Omental fat pad (tissue), 4 donors: ENCODE data around the gene DNER. TPM values are rescaled to one million over a fixed set of nuclear protein-coding genes. Genes with fewer than 3 reads are reported as not detected.

Experiments used
- ATAC-seq: fragments of 150-250 bp; one replicate; pipeline ENCODE4 v1.9.1; 2016; ENCODE audit warnings: mild to moderate bottlenecking, moderate library complexity; ENCODE audit not compliant: low FRiP score
- DNase-seq: peaks from one replicate; pipeline ENCODE4 v3.0.0-alpha.2; 2019; ENCODE audit warnings: low spot score
- total RNA-seq, 4 donors: library from RNA; depleted of rRNA; stranded (reverse); fragments of >200 nt; gene quantifications; one replicate each; pipeline ENCODE4 v1.1.0, GENCODE V29; 2016
- TF ChIP-seq, protein P1 (sequence below), 3 donors: fragments of 450-650 bp; IDR thresholded peaks; one replicate each; pipeline ENCODE4 v1.5.1; 2016 to 2017; ENCODE audit warnings: antibody characterized with exemption in 3 of 3, mild to moderate bottlenecking in 3 of 3, moderate library complexity in 2 of 3

Gene DNER
- total RNA-seq, 4 donors from 2014 or later, result 3.1 to 12.2 (median 8.7) TPM

DNA sequence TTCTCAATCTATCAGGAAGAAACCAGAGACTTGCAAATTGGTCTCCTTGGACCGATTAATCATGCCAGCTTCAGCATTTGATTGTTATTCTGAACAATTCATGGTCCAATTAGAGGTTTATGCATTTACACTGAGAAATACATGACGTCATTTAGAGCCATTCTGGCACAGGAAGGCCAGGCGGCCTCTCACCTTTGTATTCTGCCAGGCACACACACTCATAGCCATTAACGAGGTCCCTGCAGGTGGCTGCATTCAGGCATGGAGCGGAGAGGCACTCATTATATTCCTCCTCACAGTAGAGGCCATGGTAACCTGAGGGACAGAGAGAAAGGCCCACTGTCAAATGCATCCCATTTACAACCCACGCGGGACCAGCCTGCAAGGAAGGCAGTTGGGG is 296.4 kb downstream of the DNER start:
- no peak for ATAC-seq

DNA sequence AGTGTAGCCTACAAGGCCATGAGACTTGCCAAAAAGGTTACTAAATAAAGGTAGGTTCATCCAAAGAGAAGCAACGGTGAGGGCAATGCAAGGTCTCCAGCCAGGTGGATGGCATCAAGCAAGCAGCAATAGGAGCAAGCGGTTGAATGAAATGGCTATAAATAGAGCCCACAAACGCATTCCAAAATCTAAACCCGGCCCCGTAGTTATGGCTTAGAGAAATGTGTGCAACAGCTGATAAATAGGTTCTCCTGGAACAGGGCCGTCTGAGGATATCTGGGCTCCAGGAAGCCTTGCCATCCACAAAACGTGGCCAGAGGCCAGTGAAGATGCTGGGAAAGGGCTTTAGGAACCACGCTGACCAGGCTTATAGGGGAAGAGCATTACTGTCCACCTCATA is 297.2 kb downstream of the DNER start:
- DNase-seq, result no peak
- ATAC-seq, result no peak
- TF ChIP-seq, protein P1, sequence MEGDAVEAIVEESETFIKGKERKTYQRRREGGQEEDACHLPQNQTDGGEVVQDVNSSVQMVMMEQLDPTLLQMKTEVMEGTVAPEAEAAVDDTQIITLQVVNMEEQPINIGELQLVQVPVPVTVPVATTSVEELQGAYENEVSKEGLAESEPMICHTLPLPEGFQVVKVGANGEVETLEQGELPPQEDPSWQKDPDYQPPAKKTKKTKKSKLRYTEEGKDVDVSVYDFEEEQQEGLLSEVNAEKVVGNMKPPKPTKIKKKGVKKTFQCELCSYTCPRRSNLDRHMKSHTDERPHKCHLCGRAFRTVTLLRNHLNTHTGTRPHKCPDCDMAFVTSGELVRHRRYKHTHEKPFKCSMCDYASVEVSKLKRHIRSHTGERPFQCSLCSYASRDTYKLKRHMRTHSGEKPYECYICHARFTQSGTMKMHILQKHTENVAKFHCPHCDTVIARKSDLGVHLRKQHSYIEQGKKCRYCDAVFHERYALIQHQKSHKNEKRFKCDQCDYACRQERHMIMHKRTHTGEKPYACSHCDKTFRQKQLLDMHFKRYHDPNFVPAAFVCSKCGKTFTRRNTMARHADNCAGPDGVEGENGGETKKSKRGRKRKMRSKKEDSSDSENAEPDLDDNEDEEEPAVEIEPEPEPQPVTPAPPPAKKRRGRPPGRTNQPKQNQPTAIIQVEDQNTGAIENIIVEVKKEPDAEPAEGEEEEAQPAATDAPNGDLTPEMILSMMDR (IDR thresholded peaks at IDR 0.05), result no peak

More for the DNA sequence above, 296.4 kb downstream of the DNER start:
- DNase-seq, result no peak
- TF ChIP-seq, protein P1 (IDR thresholded peaks at IDR 0.05), result no peak

DNA sequence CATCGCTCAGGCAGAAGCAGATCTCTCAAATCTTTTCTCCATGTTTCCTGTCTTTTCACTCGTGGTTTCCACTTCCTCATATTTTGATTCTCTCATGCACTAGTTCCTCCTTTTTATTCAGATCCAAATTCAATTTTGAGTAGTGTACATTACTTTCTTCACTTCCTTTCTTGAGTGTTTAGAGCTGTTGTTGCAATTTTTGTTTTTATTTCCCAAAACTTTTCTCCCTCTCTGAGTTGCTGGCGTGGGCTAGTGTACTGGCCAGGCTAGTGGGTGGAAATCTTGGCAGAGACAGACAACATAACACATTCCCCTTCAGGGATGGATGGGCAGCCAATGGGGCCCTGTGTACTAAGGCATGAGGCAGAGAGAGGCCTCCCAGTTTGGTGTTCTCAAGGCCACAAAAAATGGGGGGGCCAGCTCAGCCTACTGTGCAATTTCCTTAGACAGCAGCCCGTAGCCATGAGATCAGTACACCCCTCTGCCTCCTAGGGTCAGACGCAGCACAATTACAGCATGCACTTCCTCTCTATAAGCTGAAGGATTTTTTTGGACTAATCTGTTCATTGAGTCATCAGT is 298.1 kb downstream of the DNER start:
- peak; percentile 31 for DNase-seq
- TF ChIP-seq, protein P1 (IDR thresholded peaks at IDR 0.05), result no peak
- ATAC-seq, result peak; percentile 88

DNA sequence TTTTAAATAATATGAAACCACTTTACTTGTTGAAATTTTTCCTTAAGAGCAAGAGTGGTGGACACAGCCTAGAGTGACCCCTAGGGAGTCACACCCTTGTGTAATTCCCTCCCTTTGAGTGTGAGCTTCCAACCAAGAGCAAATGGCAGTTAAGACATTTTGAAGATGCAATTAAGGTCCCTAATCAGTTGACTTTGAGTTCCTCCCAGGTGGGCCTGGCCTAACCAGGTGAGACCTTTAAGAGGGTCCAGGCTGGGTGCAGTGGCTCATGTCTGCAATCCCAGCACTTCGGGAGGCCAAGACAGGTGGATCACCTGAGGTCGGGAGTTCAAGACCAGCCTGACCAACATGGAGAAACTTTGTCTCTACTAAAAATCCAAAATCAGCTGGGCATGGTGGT is 299.7 kb downstream of the DNER start:
- ATAC-seq, result no peak

DNA sequence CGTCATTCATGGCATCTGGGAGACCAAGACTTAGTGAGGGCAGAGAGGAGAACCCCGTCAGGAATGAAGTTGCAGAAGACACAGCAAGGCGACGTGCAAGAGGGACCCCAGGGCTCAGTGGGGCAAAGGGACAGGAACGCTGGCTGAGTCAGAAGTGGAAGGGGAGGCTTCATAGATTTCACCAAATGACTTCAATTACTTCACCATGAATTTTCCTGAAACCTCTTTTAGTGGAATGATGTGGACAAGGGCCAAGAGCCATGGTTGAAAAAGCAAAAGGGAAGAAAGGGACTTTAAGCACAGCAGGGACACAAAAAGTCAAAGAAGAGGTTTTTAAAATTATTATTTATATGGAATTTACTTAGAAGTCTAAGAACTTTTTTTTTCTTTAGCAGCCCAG is 301.7 kb downstream of the DNER start:
- TF ChIP-seq, protein P1 (IDR thresholded peaks at IDR 0.05), result no peak
- no peak for ATAC-seq

More for the DNA sequence above, 299.7 kb downstream of the DNER start:
- TF ChIP-seq, protein P1 (IDR thresholded peaks at IDR 0.05), result no peak
- DNase-seq, result no peak

DNA sequence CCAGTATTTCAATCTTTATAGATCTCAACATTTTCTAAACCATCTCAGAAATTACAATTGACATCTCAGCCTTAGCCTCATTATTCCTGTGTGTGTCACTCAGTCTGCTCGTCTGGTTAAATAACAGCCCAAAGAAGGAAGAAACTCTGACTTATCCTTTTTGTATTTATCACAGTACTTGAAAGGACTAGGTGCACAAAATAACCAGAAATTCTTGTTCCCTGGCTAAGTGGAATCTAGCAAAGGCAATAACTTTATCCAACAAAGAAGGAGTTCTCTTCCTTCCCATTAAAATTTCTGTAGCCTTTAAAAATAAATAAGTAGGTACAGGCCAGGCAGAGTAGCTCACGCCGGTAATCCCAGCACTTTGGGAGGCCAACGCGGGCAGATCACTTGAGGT is 303.4 kb downstream of the DNER start:
- TF ChIP-seq, protein P1 (IDR thresholded peaks at IDR 0.05), result no peak
- DNase-seq (no peak), ATAC-seq (no peak)

More for the DNA sequence above, 301.7 kb downstream of the DNER start:
- no peak for DNase-seq

DNA sequence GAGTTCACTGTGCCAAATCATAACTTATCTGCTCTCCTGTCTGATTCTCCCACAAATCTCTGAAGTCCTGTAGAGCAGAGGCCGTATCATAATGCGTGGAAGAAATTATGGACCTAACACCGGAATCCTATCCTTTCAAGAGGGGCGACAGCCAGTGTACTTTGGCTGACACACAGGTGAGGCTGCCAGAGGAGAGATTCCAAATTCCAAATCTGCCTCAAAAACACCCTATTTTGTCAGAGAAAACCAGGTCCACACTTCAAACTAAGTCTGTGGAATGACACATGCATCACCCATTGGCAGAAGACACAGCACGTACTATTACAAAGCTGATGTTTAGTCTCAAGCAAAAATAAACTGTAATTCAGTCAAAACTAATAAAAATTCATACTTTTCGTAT is 304.1 kb downstream of the DNER start:
- ATAC-seq (no peak), DNase-seq (no peak)
- TF ChIP-seq, protein P1 (IDR thresholded peaks at IDR 0.05), result no peak
